H1 (cell line): ENCODE measurements around the gene FMNL2.

Source experiments
- CHD2 ChIP-seq: IDR thresholded peaks from 2 replicates; pipeline ENCODE4 v1.6.1; 2012; ENCODE audit warnings: low read length, improper control_type of control experiment
- CTCF ChIP-seq, 3 experiments: IDR thresholded peaks; 1 replicate in 2 of 3; 2 replicates in 1 of 3; pipeline versions ENCODE4 v1.5.1 to v1.6.1; 2011; ENCODE audit warnings: low read length in 3 of 3, mild to moderate bottlenecking in 3 of 3, inconsistent platforms in 2 of 3, low read depth in 1 of 3, moderate library complexity in 1 of 3; ENCODE audit not compliant: insufficient read depth in 1 of 3; ENCODE audit errors: control extremely low read depth in 1 of 3
- E2F6 ChIP-seq: IDR thresholded peaks from 2 replicates; pipeline ENCODE4 v1.6.1; 2012; ENCODE audit warnings: inconsistent platforms
- EP300 ChIP-seq, 2 experiments: IDR thresholded peaks; 1 replicate in 1 of 2; 2 replicates in 1 of 2; pipeline ENCODE4 v1.6.1; 2011 to 2012; ENCODE audit warnings: low read depth in 2 of 2, low read length in 2 of 2, mild to moderate bottlenecking in 2 of 2, borderline replicate concordance in 1 of 2, inconsistent platforms in 1 of 2, moderate library complexity in 1 of 2
- EZH2 ChIP-seq: fragments of 200-600 bp; sonication (generic); IDR thresholded peaks from 2 replicates; pipeline ENCODE4 v1.7.1; 2012; ENCODE audit warnings: low read depth, mild to moderate bottlenecking, moderate library complexity, low read length, inconsistent platforms; ENCODE audit not compliant: severe bottlenecking
- POLR2A ChIP-seq, 2 experiments: IDR thresholded peaks; 1 replicate in 1 of 2; 2 replicates in 1 of 2; pipeline ENCODE4 v1.6.1; 2011; ENCODE audit warnings: low read depth in 2 of 2, low read length in 2 of 2, mild to moderate bottlenecking in 2 of 2; ENCODE audit errors: control extremely low read depth in 1 of 2
- SP1 ChIP-seq: IDR thresholded peaks from 2 replicates; pipeline ENCODE4 v1.6.1; 2011; ENCODE audit warnings: low read depth, low read length
- TAF1 ChIP-seq: IDR thresholded peaks from 2 replicates; pipeline ENCODE4 v1.6.1; 2011; ENCODE audit warnings: mild to moderate bottlenecking, low read depth, low read length
- USF2 ChIP-seq: IDR thresholded peaks from 2 replicates; pipeline ENCODE4 v1.6.1; 2011; ENCODE audit warnings: low read length, improper control_type of control experiment
- ZNF274 ChIP-seq: IDR thresholded peaks from 2 replicates; pipeline ENCODE4 v1.7.0; 2012; ENCODE audit warnings: low read length, borderline replicate concordance; ENCODE audit errors: extremely low read depth

- TF ChIP-seq ZNF274 (no peak), SP1 (no peak), TAF1 (no peak), USF2 (no peak), EZH2 (no peak), CTCF (IDR thresholded peaks at IDR 0.05; ENCODE audit: control extremely low read depth in 1 of 3, insufficient read depth in 1 of 3, low read depth in 1 of 3, low read length in 3 of 3) (no peak), CHD2 (no peak), E2F6 (no peak), POLR2A (IDR thresholded peaks at IDR 0.05; ENCODE audit: control extremely low read depth in 1 of 2, low read depth in 2 of 2, low read length in 2 of 2) (no peak), EP300 (IDR thresholded peaks at IDR 0.05; ENCODE audit: borderline replicate concordance in 1 of 2, low read depth in 2 of 2, low read length in 2 of 2) (no peak)
Observed at GRCh38 chr2:152354909-152355308, 19.9 kb downstream of the FMNL2 start.
